Sciatic nerve (tissue), 2 donors: ENCODE results near the gene MFAP4. TPM values are rescaled to one million over a fixed set of nuclear protein-coding genes. Genes with fewer than 3 reads are reported as not detected.
A peak's percentile ranks its signal among the peaks of the same experiment; 100 is the strongest.
"Not testable (repeated sequence)": the region's sequence is repeated elsewhere in the genome, so short reads cannot be mapped to it uniquely, and the experiment has no call there.

ENCODE experiments used
- ATAC-seq: fragments of 200-7000 bp; cut with Tn5 transposase; one replicate; pipeline ENCODE4 v1.9.1; 2020; ENCODE audit warnings: mild to moderate bottlenecking, moderate library complexity
- DNase-seq: peaks from one replicate; pipeline ENCODE4 v3.0.0-alpha.2; 2020; ENCODE audit warnings: low spot score
- intact Hi-C: fragments of 100-400 bp; cut with DNase I; formaldehyde crosslinking; loops from one replicate; pipeline ENCODE4 v1.14.2; 2022
- total RNA-seq: library from RNA; stranded (reverse); fragmentation: NEBNext Ultra II Directional; extraction: Animal tissue kit (Norgen Biotek cat#: 25700); gene quantifications from one replicate; pipeline ENCODE4 v1.2.1, GENCODE V29; 2021
- donor health status: DM: no; HTN: no; CAD: no.
- donor health status: DM: no; HTN: no; CAD: no.

The MFAP4 gene
- total RNA-seq, 1 donor from 2014 or later = 115 TPM

- peak; percentile 97 for DNase-seq
- intact Hi-C loops = loop anchor here (5.0 kb wide), 1 partner anchor 85 kb away; no protein-coding TSS in a partner anchor
- peak; percentile 97 for ATAC-seq
Measured at GRCh38 chr17:19362277-19363113, 24.5 kb downstream of the MFAP4 start, which contains the start of gene B9D1. B9D1 (minus strand) TSS chr17:19362723; CDS start chr17:19362569, 154 bp downstream.

GRCh38 chr17:19361944-19362276, 25.1 kb downstream of the MFAP4 start:
- intact Hi-C loops = loop anchor here (5.0 kb wide), 1 partner anchor 85 kb away; no protein-coding TSS in a partner anchor
- DNase-seq (no peak), ATAC-seq (no peak)

- no peak for ATAC-seq
- no peak for DNase-seq
Measured at GRCh38 chr17:19361326-19361725, 25.7 kb downstream of the MFAP4 start.

GRCh38 chr17:19360772-19361171, 26.2 kb downstream of the MFAP4 start:
- intact Hi-C loops = loop anchor here (5.0 kb wide), 1 partner anchor 87 kb away; no protein-coding TSS in a partner anchor
- DNase-seq = no peak

More at GRCh38 chr17:19361326-19361725, 25.7 kb downstream of the MFAP4 start:
- intact Hi-C loops = loop anchor here (5.0 kb wide), 1 partner anchor 86 kb away; no protein-coding TSS in a partner anchor

GRCh38 chr17:19359856-19360255, 27.1 kb downstream of the MFAP4 start:
- DNase-seq (no peak), ATAC-seq (no peak)
- intact Hi-C loops = loop anchor here (5.0 kb wide), 1 partner anchor 87 kb away; no protein-coding TSS in a partner anchor

More at GRCh38 chr17:19360772-19361171, 26.2 kb downstream of the MFAP4 start:
- no peak for ATAC-seq

- no peak for DNase-seq
- intact Hi-C loops = no loop called here
- no peak for ATAC-seq
Measured at GRCh38 chr17:19359151-19359550, 27.8 kb downstream of the MFAP4 start.

GRCh38 chr17:19357761-19358160, 29.2 kb downstream of the MFAP4 start:
- no peak for ATAC-seq
- peak; percentile 42 for DNase-seq
- intact Hi-C loops = no loop called here

- peak; percentile 39 for DNase-seq
- intact Hi-C loops = no loop called here
- ATAC-seq = no peak
Measured at GRCh38 chr17:19357351-19357750, 29.6 kb downstream of the MFAP4 start.

- intact Hi-C loops = no loop called here
Measured at GRCh38 chr17:19354748-19355147, 32.2 kb downstream of the MFAP4 start.

GRCh38 chr17:19353401-19353800, 33.6 kb downstream of the MFAP4 start:
- intact Hi-C loops, ATAC-seq: not testable (repeated sequence)
- peak; percentile 28 for DNase-seq

More at GRCh38 chr17:19354748-19355147, 32.2 kb downstream of the MFAP4 start:
- no peak for DNase-seq
- ATAC-seq = no peak

GRCh38 chr17:19348806-19349205, 38.2 kb downstream of the MFAP4 start:
- DNase-seq (peak; percentile 57), ATAC-seq (no peak)
- intact Hi-C loops = no loop called here

GRCh38 chr17:19348081-19348650, 38.8 kb downstream of the MFAP4 start:
- DNase-seq (peak; percentile 51), ATAC-seq (no peak)
- intact Hi-C loops = no loop called here

- no peak for ATAC-seq
- intact Hi-C loops = no loop called here
- DNase-seq = peak; percentile 57
Measured at GRCh38 chr17:19347323-19348080, 39.5 kb downstream of the MFAP4 start.

GRCh38 chr17:19346351-19347255, 40.4 kb downstream of the MFAP4 start:
- DNase-seq = peak; percentile 77
- intact Hi-C loops = no loop called here
- ATAC-seq = peak; percentile 71

- DNase-seq = peak; percentile 48
Measured at GRCh38 chr17:19345486-19346350, 41.3 kb downstream of the MFAP4 start.

GRCh38 chr17:19345067-19345460, 41.9 kb downstream of the MFAP4 start:
- intact Hi-C loops = no loop called here
- DNase-seq (peak; percentile 42), ATAC-seq (no peak)

More at GRCh38 chr17:19345486-19346350, 41.3 kb downstream of the MFAP4 start:
- no peak for ATAC-seq
- intact Hi-C loops = no loop called here

- no peak for ATAC-seq
- DNase-seq = peak; percentile 59
- intact Hi-C loops = no loop called here
Measured at GRCh38 chr17:19344311-19345066, 42.5 kb downstream of the MFAP4 start.
